ENCODE measurements around the gene IL12A. TPM values are rescaled to one million over a fixed set of nuclear protein-coding genes. Genes with fewer than 3 reads are reported as not detected.

The IL12A gene
- total RNA-seq, 4 donors from 2014 or later: not detected

DNA sequence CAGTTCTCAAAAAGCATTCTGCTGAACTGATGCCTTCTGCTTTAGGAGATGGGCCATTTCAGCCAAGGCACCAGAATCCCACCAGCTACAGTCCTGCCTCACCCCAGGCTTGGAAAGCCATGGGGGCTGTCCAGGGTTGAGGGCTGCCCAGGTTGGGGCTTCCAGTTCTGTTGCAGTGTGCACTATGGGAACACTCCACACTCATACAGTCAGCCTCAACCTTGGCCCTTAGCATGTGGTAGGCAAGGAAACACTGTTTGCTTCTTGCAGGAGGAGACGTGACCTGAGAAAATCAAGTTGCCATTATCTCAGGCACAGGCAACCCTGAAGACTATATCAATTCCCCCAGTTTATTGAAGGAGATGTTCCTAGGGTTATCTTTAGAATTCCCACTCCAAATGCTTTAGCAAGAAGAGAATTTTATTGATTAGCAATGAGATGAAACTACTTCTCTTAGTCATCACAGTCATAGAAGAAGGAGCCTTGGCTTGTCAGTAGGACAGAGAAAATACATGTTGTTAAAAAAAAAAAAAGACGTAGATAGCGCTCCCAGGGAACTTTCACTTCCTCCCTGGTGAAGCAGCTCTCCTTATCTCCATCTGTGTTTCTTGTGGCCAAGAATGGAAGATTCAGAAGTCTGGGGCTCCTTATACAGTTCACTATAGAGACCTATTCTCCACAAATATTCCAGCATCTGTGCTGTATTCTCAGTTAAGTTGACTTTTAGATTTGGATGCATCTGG lies 38.3 kb upstream of the IL12A start:
- no peak for TF ChIP-seq CTCF (IDR thresholded peaks at IDR 0.05; ENCODE audit: low read depth)

DNA sequence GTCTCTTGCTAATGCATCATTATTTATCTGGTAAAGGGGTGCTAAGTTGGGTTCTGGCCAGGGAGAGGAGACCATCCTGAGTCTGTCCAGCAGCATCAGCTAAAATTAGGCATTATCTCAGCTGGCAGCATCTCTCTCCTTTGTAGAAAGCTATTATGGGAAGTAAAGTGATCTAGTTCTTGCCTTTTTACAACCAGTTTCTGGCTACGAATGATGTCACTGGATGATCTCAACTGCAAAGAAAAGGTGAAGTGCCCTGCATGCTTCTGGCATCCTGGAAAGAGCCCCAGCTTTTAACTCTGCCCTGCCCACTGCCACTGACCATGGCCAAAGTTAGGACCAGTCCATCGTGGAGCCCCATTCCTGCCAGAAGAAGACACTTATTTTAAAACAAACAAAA lies 37.1 kb upstream of the IL12A start:
- TF ChIP-seq CTCF (IDR thresholded peaks at IDR 0.05; ENCODE audit: low read depth): no peak

DNA sequence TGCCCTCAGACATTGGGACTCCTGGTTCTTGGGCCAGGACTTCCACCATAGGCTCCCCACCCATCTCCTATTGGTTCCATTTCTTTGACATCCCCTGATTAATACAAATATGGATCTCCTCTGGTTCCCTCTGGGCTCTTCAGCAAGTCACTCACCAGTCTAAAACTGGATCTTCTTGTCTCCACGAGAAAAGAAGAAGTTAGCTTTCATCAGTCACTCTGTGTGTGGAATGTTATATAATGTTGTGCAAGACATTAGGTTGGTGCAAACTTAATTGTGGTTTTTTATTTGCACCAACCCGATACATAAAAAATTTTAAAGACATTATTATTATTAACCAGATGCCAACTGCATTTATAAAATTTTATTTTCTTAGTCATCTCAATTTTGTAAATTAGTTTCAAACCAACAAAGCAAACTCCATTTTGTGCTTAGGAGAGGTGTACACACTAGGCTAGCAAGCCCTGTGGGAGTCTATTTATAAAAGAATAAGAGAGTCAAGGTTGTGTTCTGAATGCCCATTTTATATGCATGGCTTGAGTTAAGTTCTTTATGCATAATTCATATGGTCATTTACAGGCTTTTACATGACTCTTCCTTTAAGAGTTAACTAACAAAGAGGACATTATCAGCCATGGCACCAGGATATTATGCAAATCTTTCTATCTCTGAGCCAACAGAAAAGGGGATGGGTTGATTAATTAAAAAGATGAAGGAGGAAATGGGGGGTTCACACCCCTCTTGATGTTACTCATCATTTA lies 35.1 kb upstream of the IL12A start:
- no peak for TF ChIP-seq CTCF (IDR thresholded peaks at IDR 0.05; ENCODE audit: low read depth)

- TF ChIP-seq CTCF (IDR thresholded peaks at IDR 0.05; ENCODE audit: low read depth): no peak
These were observed 28.2 kb upstream of the IL12A start for GRCh38 chr3:159960188-159961148.

- TF ChIP-seq CTCF (IDR thresholded peaks at IDR 0.05; ENCODE audit: low read depth): no peak
These were observed 24.3 kb upstream of the IL12A start for GRCh38 chr3:159964166-159964973.

- TF ChIP-seq CTCF (IDR thresholded peaks at IDR 0.05; ENCODE audit: low read depth): no peak
These were observed 17.3 kb upstream of the IL12A start for GRCh38 chr3:159971311-159971710.

Measured in subcutaneous adipose tissue (tissue), 4 donors.